HG02981 (cell line): ENCODE measurements around the gene SLIT3.

Experiments used
- ATAC-seq: cut with Tn5 transposase; IDR thresholded peaks from one replicate; pipeline ENCODE4 v1.9.1; 2021; ENCODE audit warnings: mild to moderate bottlenecking, moderate library complexity; ENCODE audit not compliant: unreplicated experiment

SLIT3 gene

DNA sequence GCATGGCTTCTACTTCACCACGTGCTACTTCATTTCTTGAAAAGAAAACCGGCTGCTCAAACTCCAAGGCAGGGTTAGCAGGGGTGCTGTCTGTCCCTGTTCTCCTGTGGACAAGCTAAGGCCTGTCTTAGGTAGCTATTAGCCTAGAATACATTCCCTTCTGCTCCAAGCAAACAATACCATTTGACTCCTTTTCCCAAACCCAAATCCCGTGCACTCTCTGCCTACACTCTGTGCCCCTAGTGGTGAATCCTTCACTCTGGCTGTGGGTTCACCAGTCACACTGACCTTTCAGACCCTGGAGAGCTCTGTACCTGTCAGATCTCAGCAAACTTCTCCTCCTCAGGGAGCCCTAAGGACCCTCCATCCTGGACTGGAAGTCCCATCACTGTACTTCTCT is 211.6 kb downstream of the SLIT3 start:
- no peak for ATAC-seq

DNA sequence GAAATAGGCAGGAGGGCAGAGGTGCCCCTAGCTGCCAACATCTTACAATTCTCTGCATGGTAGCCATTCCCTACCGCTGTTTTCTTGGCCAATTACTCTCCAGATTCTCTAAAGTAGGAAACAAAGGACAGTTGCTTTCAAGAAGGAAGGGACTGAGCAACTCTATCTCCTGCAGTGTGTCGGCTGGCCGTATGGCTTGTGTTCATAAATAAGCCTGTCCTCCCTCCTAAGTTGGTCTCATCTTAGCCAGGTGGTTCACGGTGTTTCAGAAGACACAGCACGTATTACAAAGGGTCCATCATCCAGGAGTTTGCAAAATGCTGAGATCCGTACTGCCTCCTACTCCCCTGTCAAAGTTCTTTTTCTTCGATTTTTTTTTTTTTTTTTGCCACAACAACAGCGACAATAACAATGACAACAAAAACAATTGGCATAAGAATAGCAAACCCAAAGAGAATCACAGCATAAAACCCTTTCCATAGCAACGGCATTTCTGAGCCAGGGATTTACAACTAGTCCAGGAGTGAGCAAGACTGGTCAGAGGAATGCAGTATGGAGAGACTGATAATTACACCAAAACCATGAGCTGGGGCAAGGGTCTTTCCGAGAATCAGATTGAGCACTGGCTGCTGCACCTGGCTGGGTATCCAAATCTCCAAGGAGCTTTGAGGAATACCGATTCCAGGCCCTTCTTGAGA is 212.8 kb downstream of the SLIT3 start:
- ATAC-seq = no peak

DNA sequence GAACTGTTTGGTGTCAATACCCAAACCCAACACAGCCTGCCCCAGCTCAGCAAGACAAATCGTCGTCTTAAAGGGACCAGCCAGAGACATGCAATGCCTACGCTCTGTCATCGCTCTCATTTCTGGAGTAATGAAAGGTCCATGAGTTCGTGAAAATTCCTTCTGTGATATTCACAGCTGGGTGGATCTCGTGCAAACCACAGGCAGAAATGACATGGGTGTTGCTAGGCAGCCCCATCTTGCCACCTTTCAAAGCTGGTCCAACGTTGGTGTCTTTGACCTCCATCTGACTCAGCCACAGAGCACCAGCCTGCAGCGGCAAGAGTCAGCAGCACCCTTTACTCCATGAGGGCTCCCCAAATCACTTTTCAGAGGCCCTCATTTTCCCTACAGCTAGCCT is 215.3 kb downstream of the SLIT3 start:
- ATAC-seq = no peak

DNA sequence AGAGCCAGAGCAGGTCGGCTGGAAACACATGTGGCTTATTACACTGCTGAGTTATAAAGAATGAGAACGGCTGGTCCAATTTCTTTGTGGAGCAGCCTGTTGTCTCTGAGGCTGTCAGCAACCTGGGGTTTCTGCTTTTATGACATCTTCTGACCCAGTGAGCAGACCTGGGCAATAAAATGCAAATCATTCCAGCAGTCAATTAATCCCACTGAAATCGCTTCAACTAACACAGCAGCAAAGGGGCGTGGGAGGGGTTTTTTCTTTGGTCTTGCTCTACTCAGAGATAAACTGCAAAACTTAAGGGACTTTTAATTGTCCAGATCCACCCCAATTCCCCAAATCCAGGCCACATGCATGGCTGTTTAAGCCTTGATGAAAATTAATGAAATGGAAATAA is 215.7 kb downstream of the SLIT3 start:
- ATAC-seq = no peak

DNA sequence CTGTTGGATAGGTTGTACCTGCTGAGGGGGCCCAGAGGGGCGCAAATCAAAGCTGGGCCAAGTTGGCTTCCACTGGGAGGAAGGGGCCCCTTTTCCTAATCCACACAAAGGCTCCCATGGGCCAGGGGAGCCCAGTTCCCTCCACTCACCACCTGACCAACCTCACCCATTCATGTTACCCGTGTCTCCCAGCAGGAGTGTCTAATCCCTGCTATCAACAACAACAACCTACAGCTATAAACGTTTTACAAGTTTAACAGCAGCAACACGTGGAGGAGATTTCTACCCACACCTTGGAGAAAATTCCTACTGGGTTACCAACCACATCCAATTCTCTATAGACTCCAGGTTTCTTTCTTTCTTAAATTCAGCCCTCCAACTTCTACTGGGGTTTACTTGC is 216.2 kb downstream of the SLIT3 start:
- no peak for ATAC-seq

DNA sequence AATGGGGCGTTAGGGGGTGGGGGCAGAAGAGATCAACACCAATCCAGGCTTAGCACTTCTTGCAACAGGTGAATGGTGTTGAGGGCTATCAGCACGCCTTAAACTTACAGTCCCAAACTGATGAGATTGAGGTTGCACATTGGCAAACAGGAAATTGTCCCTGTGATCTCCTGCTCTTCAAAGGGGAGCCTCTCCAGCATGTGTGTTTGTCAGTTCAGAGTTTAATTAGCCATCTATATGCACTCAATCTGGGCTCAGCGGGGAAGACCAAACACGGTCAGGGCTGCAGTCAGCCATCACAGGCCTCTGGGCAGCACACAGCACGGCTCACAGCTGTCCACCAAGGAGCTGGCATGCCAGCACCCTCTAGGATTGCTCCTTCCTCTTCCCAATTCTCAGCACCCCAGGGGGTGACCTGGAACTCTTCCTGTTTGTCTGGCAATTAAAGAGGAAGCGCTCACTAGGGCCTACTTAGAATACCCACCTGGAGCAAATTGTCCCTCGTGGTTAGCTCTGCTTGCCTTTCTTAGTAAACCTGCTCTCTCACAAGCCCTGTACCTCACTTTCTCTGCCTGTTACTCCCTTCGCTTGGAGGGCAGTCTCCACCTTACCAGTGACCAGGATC is 217.4 kb downstream of the SLIT3 start:
- ATAC-seq = no peak

DNA sequence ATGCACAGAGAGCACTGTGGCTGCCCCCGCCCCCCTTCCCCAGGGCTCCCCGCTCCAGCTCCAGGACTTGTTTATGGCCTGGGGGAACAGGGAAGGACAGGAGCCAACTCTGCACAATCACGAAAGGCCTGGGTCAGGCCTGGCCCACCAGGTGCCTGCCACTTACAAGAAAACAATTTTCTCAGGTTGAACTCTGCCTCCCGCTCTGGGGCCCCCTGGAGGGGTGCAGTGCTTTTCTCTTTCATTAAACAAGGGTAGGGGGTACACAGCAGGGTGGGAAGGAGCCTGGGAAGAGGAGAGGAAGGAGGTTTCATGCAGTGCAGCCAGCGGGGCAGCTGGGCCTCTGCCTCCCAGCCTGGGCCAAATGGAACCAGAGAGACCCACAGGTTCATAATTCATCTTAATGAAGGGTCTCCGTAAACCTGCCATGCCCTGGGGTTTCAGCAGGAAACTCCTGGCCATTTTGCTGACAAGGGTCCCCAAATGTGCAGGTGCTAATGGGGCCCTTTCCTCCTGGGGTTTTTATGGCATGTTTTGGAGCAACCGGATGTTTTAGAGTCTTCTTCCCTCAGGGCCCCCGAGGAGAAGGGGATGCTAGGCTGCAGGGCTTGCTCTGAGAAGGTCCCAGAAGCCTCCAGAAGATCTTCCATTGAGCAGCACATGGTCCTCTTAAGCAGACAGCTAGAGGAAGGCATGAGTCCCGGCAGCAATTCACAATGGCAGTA is 219.8 kb downstream of the SLIT3 start:
- no peak for ATAC-seq

DNA sequence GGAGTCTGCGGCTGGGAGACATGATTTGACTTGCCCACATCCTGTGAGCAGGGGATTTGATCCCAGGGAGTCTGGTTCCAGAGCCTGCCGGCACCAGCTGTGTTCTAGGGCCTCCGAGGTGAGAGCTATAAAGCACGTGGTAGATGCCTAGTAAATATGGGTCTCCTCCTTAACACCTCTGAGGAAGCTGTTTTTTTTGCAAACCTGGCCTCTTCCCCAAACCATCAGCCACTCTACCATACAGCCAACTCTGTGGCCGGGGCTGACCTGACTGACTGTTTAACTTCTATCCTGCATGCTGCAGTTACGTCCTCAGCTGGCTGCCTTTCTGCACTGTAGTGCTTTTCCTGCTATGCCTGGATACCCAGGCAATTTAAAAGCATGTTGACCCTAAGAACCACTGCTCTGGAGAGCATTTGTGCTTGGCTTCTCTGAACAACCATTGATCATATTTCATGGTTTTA is 220.5 kb downstream of the SLIT3 start:
- ATAC-seq = no peak

DNA sequence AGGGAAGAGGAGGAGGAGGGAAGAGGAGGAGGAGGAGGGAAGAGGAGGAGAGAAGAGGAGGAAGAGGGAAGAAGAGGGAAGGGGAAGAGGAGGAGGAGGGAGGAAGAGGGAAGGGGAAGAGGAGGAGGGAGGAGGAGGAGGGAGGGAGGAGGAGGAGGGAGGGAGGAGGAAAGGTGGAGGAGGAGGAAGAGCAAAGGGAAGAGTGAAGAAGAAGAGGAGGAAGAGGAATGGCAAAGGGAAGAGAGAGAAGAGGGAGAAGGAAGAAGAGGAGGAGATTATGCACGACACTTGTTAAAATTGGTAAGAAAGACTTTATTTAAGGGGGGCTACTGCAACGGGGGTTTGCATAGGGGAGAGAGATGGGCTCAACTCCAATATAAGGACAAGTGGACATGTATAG is 221.2 kb downstream of the SLIT3 start:
- ATAC-seq = no peak

DNA sequence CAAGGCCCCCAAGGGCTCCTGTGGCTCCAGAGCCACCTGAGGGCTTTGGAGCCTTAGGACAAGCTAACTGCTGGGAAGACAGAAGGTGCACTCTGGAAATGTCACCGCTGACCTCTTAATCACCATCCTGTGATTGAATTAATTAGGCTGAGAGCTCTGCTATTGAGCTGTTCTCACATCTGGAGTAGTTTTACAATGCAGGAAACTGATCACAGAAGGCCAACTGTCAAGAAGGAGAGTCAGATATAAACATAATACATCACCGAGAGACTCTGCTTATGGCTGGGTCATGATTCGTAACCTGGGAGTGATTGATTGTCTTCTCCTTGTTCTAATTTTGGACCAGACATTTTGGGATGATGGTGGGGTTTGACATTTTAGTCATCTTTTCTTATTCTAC is 226.1 kb downstream of the SLIT3 start:
- no peak for ATAC-seq

DNA sequence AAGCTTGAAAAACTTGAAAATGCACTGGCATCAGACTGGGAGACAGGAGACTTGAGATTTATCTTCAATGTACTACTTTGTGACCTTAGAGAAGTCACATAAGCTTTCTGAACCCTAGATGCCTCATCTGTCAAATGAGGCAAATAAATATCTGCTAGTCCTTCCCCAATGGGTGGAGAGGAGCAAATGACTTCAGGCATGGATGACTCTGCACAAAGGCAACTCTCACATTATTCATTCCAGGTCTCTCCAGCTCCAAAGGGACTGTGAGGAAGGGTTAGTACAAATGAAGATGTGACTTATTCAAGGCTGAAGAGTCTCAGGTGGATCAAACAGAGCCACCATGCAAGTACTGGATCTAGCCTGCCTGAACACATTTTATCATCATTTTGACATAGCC is 228.7 kb downstream of the SLIT3 start:
- no peak for ATAC-seq

DNA sequence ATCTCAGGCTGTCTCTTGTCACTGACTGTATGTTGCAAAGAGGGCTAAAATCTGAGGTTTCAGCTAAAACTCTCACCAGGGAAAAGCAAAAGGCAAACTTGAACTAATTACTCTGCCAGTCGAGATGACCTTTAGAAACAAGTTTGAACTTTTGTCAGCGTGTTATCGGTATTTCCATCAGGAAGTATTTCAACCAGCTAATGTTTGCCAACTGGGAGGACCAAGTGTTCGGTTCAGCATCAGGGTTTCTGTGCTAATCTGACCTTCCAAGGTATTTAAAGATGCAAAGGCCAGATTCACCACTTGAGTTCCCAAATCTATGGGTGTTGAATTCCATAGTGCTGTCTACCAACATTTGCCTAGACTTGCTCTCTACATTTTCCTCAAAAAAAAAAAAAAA is 230.5 kb downstream of the SLIT3 start:
- no peak for ATAC-seq

DNA sequence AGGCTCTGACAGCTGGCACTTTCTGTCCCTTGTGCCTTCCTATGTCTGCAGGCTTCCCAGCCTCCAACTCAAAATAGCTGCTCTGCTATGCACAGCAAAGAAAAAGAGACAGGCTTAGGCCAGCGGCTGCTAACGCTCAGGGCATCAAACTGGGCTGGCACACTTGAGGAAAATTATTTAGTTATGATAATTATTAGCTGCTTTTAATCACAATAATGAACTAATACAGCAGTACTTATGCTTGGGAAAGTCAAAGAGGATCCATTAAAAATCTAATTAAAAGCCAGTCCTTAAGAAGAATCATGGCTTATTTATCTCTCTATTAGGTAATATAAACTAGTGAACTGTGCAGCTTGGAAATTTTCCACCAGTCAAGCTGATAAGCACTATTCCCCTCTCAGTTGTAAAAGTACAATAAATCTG is 233.2 kb downstream of the SLIT3 start:
- ATAC-seq = no peak

DNA sequence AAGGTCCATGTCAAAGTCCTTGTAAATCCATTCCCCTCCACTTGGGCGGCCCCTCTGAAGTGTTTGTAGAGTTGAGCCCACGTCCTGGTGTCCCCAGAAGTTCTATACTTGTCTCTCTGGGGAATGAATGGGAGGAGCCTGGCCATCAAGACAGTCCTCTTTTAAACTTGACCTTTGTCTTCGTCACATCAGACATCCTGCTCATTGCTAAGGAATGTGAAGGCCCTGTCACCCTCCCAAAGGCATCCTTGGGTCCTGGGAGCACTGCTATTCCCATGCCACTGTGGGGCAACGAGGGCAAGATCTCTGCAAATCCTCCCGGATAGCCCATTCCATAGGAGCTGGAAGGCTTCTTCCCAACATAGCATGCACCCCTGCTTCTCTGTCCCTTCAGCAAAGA is 235.5 kb downstream of the SLIT3 start:
- no peak for ATAC-seq

DNA sequence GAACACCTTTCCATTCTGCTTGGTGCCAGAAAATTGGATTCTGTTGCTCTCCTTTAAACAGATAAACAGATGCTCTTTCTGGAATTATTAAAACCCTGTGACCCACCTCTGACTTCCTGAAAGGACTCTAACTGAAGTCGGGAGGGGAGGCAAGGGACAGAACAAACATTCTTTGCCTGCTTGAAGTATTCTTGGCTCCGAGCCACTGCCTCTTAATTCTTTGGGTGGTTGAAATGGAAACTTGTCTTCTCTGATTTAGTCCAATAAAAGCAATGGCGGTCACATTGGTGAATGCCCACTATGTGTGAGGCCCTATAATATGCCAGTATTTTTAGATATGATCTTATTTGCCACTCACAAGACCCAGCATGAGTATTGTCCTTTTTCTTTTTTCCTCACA is 236.8 kb downstream of the SLIT3 start:
- ATAC-seq = no peak

DNA sequence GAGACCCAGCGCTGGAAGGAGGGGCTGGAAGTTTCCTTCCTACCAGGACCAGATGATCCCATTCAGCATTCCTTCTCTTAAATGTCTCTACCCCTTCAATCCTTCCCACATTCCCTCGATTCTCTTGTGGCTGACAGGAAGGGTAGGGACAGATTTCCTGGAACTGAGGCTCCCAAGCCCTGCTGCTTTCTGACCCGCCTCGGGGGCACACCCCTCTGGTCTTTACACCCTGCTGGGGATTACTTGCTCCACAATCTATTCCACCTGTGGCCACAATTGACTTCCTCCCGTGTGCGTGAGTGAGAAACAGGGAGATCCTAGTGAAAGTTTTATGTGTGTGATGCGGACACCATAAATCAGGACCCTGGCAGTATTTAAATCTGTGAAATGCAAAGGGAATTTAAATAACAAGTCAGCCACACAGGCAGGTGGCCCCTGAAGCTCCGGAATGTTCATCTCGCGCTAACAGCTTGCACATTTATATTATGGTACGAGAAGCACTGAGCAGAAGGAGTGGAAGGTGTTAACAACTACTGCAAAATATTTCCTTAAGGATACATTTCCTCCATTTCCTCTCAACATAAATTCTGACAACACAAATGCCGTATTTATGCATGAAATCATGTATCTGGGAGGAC is 237.5 kb downstream of the SLIT3 start:
- no peak for ATAC-seq

DNA sequence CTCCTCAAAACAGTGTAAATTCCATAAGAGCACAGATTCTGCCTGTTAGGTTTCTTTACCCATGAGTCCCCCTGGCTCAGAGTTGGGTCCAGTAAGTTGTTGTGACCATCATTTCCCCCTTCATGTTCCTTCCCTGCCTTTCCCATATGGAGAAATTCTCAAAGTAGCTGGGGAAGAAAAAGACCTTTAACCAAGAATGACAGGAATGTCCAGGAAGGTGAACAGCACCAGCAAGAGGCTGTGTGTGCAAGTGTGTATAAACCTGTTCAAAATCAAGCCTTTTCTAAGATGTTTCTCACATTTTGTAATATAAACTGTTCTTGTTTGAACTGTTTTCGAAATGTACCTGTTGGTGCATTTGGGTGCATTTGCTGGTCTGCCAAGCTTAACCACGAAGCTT is 238.2 kb downstream of the SLIT3 start:
- no peak for ATAC-seq

DNA sequence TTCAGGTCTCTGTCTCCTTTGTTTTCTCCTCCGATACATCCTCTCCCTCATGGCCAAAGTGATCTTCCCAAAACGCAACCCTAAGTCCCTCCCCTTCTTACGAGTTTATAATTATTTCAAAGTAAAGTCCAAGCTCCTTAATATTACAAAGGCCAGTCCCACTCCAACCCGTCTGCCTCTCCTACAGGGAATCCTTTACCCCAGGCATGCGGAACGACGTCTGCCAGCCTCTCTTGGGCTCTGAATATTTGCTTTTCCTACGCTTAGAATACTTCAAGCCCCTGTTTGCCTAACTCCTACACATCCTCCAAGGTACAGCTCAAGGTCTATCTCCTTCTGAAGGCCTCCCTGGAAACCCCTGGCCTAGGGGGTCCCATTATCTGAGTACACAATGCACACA is 246.4 kb downstream of the SLIT3 start:
- ATAC-seq = no peak

DNA sequence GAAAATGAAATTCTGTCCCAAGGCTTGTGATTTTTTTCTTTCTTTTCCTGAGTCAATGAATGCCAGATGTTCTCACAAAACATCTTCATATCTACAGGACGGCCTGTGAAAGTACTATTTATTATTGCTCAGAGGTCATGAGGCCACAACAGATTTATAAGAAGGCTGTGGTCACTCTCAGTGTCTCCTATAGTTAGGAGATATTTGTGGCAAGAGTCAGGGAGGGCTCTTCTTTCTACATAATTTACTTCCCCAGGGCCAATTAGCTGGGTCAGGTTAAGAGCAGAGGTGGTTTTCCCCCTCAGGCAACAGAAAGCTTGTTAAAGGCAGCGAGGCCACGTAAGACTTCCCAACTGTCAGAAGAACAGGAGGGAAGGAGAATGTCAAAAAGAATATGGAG is 248.7 kb downstream of the SLIT3 start:
- ATAC-seq = no peak

DNA sequence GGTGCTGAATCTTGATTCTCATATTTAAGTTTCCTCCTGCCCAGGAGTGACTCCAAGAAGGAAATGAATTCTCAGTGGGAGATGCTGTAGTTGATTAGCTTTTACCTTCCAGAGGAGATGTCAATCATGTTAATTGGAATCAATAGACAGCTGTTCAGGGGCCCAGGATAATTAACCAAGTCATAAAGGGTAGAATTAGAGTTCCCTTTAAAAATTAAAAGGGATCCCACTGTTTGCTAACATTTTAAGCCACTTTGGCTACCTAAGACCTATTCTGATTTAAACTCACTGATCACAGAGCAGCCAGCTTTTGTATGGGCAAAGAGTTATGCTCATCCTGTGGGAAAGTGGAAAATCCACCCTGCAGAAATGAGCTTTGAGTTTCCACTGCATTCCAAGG is 249.6 kb downstream of the SLIT3 start:
- no peak for ATAC-seq

DNA sequence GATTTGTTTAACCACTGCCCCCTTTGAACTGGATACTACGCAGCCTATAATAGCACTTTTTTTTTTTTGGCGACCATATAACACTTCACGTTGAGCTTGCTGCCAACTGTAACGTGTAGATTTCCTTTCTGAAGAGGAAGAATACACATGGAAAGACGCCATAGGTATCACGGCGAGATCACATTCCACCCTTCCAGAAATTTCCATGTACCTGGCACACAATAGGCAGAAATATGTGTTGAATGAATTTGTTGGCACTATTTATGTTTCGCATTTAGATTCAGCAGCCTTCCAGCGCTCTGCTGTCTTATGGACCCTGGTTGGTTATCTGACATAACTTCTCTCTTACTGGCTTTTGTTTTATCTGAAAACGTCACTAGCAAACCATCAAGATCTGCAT is 250.3 kb downstream of the SLIT3 start:
- no peak for ATAC-seq

DNA sequence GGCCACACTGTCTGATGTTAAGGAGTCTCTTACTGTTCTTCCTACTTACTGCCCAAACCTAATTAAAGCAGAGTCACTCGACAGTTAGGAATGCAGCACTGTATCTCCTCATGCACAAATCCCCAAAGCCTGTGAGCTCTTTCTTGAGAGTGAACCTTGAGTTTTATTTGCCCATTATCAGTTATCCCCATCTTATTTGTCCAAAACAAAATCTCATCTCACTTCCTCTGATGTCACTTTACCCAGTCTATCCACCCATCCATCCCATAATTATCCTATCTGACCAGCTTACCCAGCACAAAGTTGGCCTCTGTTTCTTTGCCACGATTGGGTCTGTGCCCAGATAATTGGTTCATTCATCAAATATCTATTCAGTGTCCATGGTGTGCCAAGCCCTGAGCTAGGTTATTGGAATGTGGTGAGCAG is 250.8 kb downstream of the SLIT3 start:
- no peak for ATAC-seq
